Loucy (cell line): ENCODE measurements around the gene CYP2J2.

ENCODE experiments used
- H2AFZ ChIP-seq: fragments of 200-600 bp; sonication (generic); 2 replicates; pipeline ENCODE4 v1.6.0; 2016; ENCODE audit warnings: antibody characterized with exemption, mild to moderate bottlenecking, low read length, moderate library complexity
- H3F3A ChIP-seq: fragments of 200-600 bp; 2 replicates; pipeline ENCODE4 v1.6.0; 2016; ENCODE audit warnings: antibody characterized with exemption, low read depth, mild to moderate bottlenecking
- H3K27me3 ChIP-seq: fragments of 200-600 bp; sonication (generic); 2 replicates; pipeline ENCODE4 v1.6.1; 2014; ENCODE audit warnings: low read length, mild to moderate bottlenecking; ENCODE audit not compliant: insufficient read depth, poor library complexity, severe bottlenecking
- H3K36me3 ChIP-seq: fragments of 200-600 bp; sonication (generic); 2 replicates; pipeline ENCODE4 v1.6.1; 2016; ENCODE audit warnings: low read length; ENCODE audit not compliant: insufficient read depth
- H3K4me1 ChIP-seq: fragments of 200-600 bp; sonication (generic); 2 replicates; pipeline ENCODE4 v1.5.1; 2014; ENCODE audit warnings: low read length, mild to moderate bottlenecking; ENCODE audit not compliant: insufficient read depth, poor library complexity, severe bottlenecking
- H3K4me2 ChIP-seq: fragments of 200-600 bp; sonication (generic); 2 replicates; pipeline ENCODE4 v1.6.0; 2014; ENCODE audit warnings: antibody characterized with exemption, low read length, low read depth, mild to moderate bottlenecking; ENCODE audit not compliant: poor library complexity, severe bottlenecking
- H3K4me3 ChIP-seq: fragments of 200-600 bp; sonication (generic); 2 replicates; pipeline ENCODE4 v1.5.1; 2014; ENCODE audit warnings: low read length, mild to moderate bottlenecking, mixed read lengths; ENCODE audit not compliant: poor library complexity, severe bottlenecking
- H3K79me2 ChIP-seq: fragments of 200-600 bp; sonication (generic); 2 replicates; pipeline ENCODE4 v1.6.1; 2014; ENCODE audit warnings: low read length; ENCODE audit not compliant: insufficient read depth
- H3K9ac ChIP-seq: fragments of 200-600 bp; sonication (generic); 2 replicates; pipeline ENCODE4 v1.6.0; 2014; ENCODE audit warnings: mild to moderate bottlenecking, low read depth, low read length, moderate library complexity; ENCODE audit not compliant: poor library complexity, severe bottlenecking
- H3K9me2 ChIP-seq: fragments of 200-600 bp; sonication (generic); replicated peaks from 2 replicates; pipeline ENCODE4 v1.6.1; 2016; ENCODE audit warnings: low read depth, low read length, mixed read lengths
- H3K9me3 ChIP-seq: fragments of 200-600 bp; sonication (generic); 2 replicates; pipeline ENCODE4 v1.6.1; 2014; ENCODE audit warnings: mild to moderate bottlenecking, antibody characterized with exemption, low read length, low read depth; ENCODE audit not compliant: insufficient read depth
- H4K20me1 ChIP-seq: fragments of 200-600 bp; sonication (generic); 2 replicates; pipeline ENCODE4 v1.6.0; 2014; ENCODE audit warnings: antibody characterized with exemption, low read length, mild to moderate bottlenecking; ENCODE audit not compliant: insufficient read depth, poor library complexity, severe bottlenecking
- CTCF ChIP-seq: fragments of 200-600 bp; sonication (generic); conservative IDR thresholded peaks from 2 replicates; pipeline ENCODE4 v1.5.1; 2014; ENCODE audit warnings: mild to moderate bottlenecking, antibody characterized with exemption, low read length
- EZH2phosphoT487 ChIP-seq: fragments of 200-600 bp; IDR thresholded peaks from 2 replicates; pipeline ENCODE4 v1.6.1; 2018; ENCODE audit warnings: antibody characterized with exemption, mild to moderate bottlenecking, moderate library complexity, borderline replicate concordance

Gene CYP2J2

GRCh38 chr1:59845091-59845490 is 81.5 kb downstream of the CYP2J2 start:
- no peak for TF ChIP-seq EZH2phosphoT487
- no peak for TF ChIP-seq CTCF
- Histone ChIP-seq H3K4me1 (no peaks in the 10 kb centered on the region), H2AFZ (0 out of 2 replicates have a peak overlapping the region, but pooled peaks have one; percentile 5), H3K4me3 (no peak overlapping the region), H3K36me3 (no peaks in the 10 kb centered on the region), H3K9me3 (no peaks in the 10 kb centered on the region), H4K20me1 (no peaks in the 10 kb centered on the region), H3K79me2 (no peaks in the 10 kb centered on the region), H3F3A (no peaks in the 10 kb centered on the region), H3K4me2 (no peak overlapping the region), H3K9ac (no peak overlapping the region), H3K27me3 (no peaks in the 10 kb centered on the region), H3K9me2 (no peaks in the 10 kb centered on the region)
